GM12872 (cell line): ENCODE measurements around the gene OBP2A.

ENCODE experiments used
- CTCF ChIP-seq: IDR thresholded peaks from 3 replicates; pipeline ENCODE4 v1.5.1; 2011; ENCODE audit warnings: low read depth, mild to moderate bottlenecking, low read length, moderate library complexity; ENCODE audit not compliant: insufficient read depth

OBP2A gene

GRCh38 chr9:135574331-135574730 lies 28.4 kb downstream of the OBP2A start:
- no peak for TF ChIP-seq CTCF

GRCh38 chr9:135574943-135575342 lies 29.0 kb downstream of the OBP2A start:
- TF ChIP-seq CTCF: no peak

- no peak for TF ChIP-seq CTCF
Measured at GRCh38 chr9:135575995-135576631, 30.2 kb downstream of the OBP2A start.

- TF ChIP-seq CTCF: no peak
Measured at GRCh38 chr9:135577256-135577655, 31.3 kb downstream of the OBP2A start.

GRCh38 chr9:135579356-135579755 lies 33.4 kb downstream of the OBP2A start:
- TF ChIP-seq CTCF: no peak

GRCh38 chr9:135579889-135580660 lies 34.1 kb downstream of the OBP2A start:
- no peak for TF ChIP-seq CTCF

- TF ChIP-seq CTCF: no peak
Measured at GRCh38 chr9:135580664-135581380, 34.9 kb downstream of the OBP2A start.
